Hematopoietic multipotent progenitor cell treated with erythropoietin and hydrocortisone succinate and interleukin-3 and kit ligand, for 15 days (in vitro differentiated cells): ENCODE results near the gene ST7L.

Experiments used
- DNase-seq: peaks from one replicate; pipeline ENCODE4 v3.0.0-alpha.2; 2015; ENCODE audit warnings: low spot score

Gene ST7L

GRCh38 chr1:112515311-112516009 is 103.5 kb downstream of the ST7L start:
- no peak for DNase-seq

GRCh38 chr1:112514901-112515300 is 104.0 kb downstream of the ST7L start:
- no peak for DNase-seq

GRCh38 chr1:112513112-112513870 is 105.7 kb downstream of the ST7L start:
- DNase-seq, result no peak

GRCh38 chr1:112511897-112512296 is 107.0 kb downstream of the ST7L start:
- DNase-seq, result no peak

DNA sequence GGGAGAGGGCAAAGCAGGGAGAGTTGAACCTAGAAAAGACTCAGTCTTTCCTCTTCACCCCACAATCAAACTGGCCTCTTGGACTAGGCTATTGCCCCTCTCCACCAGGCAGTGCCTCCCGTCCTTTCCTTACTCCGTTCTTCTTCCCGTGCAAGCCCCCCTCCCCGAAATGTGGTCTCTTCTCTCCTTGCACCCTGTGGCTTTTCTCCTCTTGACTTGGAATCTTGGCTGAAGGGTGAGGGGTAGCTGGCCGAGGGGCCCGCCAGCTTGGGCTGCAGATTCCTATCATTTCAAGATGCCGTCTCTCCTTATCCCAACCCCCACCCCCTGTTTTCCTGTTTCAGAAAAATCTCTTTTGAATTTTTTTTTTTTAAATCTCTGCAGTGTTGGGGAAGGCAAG is 108.6 kb downstream of the ST7L start:
- no peak for DNase-seq

GRCh38 chr1:112509660-112510178 is 109.2 kb downstream of the ST7L start:
- DNase-seq, result no peak

DNA sequence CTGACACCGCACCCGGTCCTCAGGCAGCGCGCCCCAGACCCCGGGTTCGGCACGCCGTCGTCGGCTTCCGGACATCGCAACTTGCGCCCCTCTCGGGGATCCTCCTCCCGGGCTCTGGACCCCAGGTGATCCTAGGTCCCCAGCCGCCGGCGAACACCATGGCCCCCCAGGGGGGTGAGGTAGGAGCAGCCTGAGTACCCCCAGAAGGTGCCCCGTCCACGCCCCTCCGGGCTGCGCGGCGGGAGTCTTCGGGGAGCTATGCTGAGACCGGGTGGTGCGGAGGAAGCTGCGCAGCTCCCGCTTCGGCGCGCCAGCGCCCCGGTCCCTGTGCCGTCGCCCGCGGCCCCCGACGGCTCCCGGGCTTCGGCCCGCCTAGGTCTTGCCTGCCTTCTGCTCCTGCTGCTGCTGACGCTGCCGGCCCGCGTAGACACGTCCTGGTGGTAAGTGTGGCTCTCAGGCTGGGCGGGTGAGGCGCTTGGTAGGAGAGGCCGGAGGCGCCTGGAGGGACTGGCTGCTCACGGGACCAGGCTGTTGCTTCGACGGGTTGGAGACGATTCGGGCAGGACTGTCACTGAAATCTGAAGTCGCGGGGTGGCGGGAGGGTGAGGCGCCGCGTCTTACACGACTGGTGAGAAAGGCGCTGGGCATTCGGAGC is 109.8 kb downstream of the ST7L start:
- no peak for DNase-seq

DNA sequence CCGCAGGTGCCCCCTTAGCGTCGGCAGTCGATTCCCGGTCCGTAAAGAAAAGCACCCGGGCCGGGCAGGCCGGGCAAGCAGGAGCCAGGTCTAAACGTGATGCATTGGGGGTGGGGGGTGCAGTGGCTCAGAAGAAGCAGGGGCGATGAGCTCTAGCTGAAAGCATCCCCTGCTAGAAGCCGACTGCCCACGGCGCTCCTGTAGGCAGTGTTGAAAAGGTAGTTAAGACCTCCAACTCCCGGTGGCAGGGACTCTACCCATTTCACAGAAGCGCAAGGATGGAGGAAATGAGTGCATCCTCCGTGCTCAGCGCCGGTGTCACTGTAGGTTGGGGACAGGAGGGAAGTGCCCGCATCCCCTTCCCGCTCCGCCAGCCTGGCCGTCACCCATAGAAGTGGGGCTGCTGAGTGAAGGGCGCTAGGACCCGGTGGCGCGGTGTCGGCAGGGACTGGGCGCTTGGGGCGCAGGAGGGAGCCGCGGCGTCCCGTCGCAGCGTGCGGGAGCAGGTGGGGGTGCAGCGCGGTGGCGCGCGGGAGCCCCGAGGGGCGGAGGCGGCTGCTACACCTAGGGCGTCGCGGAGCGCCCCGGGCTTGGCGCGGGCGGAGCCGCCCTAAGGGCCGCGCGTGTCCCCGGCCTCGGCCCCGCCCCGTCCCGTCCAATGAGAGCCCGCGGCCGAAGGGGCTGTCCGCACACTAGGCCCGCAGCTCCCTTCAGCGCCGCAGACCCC is 110.5 kb downstream of the ST7L start, which contains the start of gene WNT2B:
TSS of gene WNT2B (plus strand) at position 688 of the 727 bp plus-strand sequence. CDS start 298 bp downstream, outside the sequence.
- no peak for DNase-seq

DNA sequence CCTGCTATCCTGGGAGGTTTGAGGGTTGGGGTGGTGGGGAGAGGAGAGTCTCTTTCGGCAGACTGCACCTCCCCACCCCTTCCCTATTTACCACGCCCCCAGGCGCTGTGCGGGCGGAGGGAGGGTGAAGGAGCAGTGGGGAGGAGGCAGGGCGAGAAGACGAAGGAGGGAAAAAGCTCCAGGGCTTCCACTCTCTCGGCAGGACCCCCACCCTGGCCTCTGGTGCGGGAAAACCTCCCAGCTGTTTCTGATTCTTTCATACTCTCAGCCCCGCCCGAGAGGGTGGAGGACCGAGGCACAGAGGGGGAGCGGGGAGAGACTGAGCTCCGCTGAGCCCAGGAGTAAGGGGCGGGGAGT is 111.0 kb downstream of the ST7L start:
- no peak for DNase-seq

GRCh38 chr1:112507336-112507735 is 111.6 kb downstream of the ST7L start:
- no peak for DNase-seq

GRCh38 chr1:112506731-112507130 is 112.2 kb downstream of the ST7L start:
- no peak for DNase-seq

GRCh38 chr1:112506306-112506705 is 112.6 kb downstream of the ST7L start:
- DNase-seq, result no peak

- DNase-seq, result no peak
These were observed 113.1 kb downstream of the ST7L start for GRCh38 chr1:112505878-112506277.

GRCh38 chr1:112505400-112505785 is 113.5 kb downstream of the ST7L start:
- DNase-seq, result no peak

- DNase-seq, result no peak
These were observed 114.1 kb downstream of the ST7L start for GRCh38 chr1:112504661-112505399.

GRCh38 chr1:112504001-112504660 is 114.8 kb downstream of the ST7L start:
- DNase-seq, result no peak

DNA sequence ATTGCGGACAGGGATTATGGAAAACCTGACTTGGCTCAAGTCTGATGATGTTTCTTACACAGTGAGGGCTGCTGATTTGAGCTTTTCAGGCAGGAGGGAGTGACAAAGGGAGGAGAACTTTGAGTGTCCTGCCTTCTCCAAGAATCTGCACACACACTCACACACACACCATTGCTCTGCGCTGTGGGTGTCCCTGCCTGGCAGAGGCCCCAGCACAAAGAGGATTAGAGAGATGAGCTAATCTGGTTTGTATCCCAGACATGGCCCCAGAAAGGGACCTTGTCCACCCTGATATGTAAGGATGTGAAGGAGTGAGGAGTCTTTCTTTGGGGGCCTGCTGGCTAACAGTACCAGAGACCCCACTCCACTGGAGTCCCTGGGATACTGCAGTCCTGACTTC is 116.1 kb downstream of the ST7L start:
- DNase-seq, result no peak

DNA sequence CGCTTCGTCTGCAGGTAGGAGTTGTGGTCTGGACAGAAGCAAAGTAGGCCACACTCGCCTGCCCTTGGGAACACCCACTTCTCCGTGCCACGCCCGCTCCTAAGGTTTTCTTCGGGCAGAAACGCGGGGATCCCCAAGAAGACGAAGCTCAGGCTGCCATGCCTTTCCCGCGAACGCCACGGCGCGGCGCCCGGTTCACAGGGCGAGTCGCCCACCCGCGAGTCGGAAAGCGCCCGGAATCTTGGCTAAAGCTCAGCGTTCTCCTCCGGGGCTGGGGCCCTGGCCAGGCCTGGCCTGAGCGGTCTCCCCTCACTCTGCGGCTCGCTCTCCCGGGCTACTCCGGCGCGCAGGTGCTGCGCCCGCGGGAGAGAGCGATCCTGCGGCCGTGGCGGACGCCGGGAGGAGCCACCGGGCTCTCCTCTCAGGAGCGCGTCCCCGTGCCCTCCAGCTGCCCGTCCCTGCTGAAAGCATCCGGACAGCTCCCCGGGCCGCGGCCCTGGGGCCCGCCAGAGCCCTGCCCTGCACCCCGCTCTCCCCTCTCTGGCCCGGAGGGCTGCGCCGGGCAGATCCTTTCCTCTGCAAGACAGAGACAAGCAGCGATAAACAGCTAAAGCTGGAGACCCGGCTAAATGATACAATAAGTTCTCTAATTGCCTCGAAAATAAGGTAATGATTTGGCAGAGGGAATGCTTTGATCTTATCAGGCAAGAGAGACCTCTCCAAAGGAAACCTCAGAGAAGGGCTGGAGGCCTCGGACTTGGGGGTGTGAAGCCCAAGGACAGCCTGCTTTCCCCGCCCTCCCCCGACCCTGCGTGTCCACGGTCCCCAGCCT is 116.9 kb downstream of the ST7L start:
- no peak for DNase-seq

GRCh38 chr1:112496290-112496689 is 122.7 kb downstream of the ST7L start:
- no peak for DNase-seq

DNA sequence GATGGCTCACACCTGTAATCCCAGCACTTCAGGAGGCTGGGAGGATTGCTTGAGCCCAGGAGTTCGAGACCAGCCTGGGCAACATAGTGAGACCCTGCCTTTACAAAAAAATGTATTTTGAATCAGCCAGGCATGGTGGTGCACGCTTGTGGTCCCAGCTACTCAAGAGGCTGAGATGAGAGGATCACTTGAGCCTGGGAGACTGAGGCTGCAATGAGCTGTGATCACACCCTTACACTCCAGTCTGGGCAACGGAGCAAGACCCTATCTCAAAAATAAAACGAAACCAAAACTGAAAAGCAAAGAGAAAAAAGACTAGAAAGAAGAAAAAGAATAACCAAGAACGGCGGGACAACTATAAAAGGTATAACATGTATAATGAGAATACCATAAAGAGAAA is 125.6 kb downstream of the ST7L start:
- no peak for DNase-seq
